ENCODE measurements around the gene HDAC1.

The HDAC1 gene

GRCh38 chr1:32330558-32331151, 38.8 kb downstream of the HDAC1 start:
- no peak for DNase-seq (ENCODE audit: low spot score)

GRCh38 chr1:32331549-32331948, 39.7 kb downstream of the HDAC1 start:
- no peak for DNase-seq (ENCODE audit: low spot score)

DNA sequence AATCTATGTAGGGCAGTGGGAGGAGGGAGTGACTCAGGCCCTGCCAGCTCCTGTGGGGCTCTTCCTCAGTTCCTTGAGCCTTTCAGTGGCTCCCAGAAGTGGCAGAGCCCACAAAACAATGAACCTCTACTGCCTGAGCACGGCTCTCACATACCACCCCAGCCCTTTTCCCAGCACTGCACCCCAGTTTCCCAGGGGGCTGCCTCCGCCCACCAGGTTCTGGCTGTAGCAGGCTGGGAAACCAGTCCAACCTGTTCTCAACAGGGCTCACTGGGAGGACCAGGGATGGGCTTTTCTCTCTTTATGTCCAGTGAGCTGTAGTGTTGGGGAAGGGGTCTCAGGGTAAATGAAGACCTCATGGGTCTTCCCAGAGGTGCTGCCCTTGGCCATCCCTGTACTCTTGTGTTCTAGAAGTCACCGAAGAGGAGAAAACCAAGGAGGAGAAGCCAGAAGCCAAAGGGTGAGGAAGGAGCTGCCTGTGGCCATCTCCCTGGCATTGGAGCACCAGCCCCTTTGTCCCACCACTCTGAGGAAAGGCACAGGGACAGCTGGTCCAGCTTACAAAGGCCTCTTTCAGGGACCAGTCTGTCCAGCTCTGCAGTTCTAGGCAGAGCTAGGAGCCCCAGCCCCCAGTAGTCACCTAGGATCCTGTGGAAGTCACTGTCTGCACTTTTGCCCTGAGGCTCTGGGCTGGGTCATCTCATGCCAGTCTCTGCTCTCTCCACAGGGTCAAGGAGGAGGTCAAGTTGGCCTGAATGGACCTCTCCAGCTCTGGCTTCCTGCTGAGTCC, 40.6 kb downstream of the HDAC1 start:
- no peak for DNase-seq (ENCODE audit: low spot score)

DNA sequence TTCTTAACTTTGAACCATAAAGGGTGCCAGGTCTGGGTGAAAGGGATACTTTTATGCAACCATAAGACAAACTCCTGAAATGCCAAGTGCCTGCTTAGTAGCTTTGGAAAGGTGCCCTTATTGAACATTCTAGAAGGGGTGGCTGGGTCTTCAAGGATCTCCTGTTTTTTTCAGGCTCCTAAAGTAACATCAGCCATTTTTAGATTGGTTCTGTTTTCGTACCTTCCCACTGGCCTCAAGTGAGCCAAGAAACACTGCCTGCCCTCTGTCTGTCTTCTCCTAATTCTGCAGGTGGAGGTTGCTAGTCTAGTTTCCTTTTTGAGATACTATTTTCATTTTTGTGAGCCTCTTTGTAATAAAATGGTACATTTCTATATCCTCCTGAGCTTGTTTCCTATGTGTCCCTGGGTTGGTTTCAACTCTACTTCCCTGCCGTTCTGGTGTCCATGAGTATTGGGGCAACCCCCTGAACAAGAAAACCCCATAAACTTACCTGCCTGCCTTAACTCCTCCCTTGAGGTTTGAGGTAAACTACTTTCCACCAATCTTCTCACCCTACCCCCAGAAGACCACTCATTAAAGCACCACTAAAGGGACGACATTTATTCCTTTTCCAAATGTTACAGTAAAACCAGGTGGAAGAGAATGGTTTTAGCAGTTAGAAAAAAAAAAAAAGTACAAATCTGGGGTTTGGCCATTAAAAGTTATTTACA, 41.5 kb downstream of the HDAC1 start:
- no peak for DNase-seq (ENCODE audit: low spot score)

- no peak for DNase-seq (ENCODE audit: low spot score)
Observed at GRCh38 chr1:32334274-32334861, 42.5 kb downstream of the HDAC1 start.

DNA sequence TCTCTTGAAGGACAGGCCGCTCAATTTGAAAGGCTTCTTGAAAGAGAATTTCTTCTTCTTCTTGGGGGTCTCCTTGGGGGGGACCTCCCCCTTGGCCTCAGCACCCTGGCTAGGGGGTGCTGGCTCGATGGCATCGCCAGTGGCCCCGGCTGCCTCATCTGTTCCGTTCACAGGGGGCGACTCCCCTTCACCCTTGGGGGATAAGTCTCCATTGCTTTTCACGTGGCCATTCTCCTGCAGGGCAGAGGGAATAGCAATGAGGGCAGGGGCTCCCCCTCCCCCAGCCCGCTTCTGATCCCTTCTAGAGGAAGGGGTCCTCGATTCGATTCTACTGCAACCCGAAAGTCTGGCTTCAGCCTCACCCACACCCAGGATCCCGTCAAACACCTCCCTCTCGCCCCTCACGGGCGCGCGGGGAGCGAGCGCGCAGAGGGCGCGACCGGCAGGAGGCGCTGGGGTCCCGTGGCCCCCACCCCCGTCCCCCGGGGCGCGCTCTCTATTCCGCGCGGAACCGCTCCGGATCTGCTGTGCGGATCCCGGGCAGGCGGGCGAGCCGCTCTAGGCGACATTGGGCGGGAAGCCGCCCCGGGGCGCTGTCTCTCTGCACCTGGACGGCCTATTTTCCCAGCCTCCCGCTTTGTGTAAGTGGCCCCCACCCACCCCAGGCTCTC, 43.1 kb downstream of the HDAC1 start:
- DNase-seq (ENCODE audit: low spot score), result peak; percentile 89

DNA sequence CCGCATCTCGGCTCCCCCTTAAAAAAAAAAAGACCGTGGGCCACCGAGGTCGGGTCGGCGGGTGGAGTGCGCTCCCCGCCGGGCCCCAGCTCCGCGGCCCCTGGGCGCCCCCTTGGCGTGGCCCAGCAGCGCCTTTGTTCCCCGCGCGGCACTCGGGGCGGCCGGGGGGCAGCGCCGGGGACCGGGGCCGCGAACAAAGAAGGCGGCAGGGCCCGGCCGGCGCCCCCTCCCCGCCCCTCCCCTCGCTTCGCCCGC, 43.6 kb downstream of the HDAC1 start:
- DNase-seq (ENCODE audit: low spot score), result peak; percentile 62

- peak; percentile 93 for DNase-seq (ENCODE audit: low spot score)
Observed at GRCh38 chr1:32335790-32336590, 44.1 kb downstream of the HDAC1 start, which contains the start of gene MARCKSL1. Gene MARCKSL1 (minus strand): TSS chr1:32336233. CDS start chr1:32336033, 200 bp downstream.

- DNase-seq (ENCODE audit: low spot score), result no peak
Observed at GRCh38 chr1:32336591-32336932, 44.7 kb downstream of the HDAC1 start.

DNA sequence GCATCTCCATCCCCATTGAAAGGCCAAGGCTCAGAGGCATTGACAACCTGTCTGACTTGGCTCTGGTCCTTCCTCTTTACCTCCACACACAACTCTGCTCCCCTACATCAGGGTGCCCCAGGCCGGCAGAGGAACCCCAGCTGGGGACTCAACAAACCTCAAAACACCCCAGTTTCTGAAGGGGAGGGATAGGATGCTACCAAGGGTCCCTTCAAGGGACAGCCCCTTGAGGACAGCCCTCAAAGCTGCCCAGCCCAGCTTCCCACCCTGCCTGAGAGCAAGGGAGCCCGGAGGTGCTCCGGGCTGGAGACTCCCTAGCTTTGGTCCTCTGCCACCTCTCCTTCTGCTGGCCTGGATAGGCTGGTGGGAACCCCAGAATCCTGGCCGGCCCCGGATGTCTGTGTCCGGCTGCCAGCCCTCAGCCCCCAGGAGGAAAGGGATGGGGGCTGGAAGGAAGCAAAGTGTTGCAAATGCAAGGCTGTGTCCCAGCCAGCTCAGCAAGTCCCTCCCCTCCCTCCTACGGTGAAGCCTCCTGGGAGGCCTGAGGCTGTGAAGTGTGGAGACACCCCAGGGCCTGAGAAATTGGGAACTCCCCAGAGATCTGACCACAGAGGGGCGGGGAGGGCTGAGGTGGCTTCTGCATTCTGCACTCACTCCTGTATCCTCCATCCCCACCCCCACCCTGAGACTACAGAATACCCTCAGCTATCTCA, 45.2 kb downstream of the HDAC1 start:
- peak; percentile 38 for DNase-seq (ENCODE audit: low spot score)

GRCh38 chr1:32337855-32338636, 46.2 kb downstream of the HDAC1 start:
- DNase-seq (ENCODE audit: low spot score), result peak; percentile 62

- DNase-seq (ENCODE audit: low spot score), result no peak
Observed at GRCh38 chr1:32338637-32339145, 46.8 kb downstream of the HDAC1 start.

DNA sequence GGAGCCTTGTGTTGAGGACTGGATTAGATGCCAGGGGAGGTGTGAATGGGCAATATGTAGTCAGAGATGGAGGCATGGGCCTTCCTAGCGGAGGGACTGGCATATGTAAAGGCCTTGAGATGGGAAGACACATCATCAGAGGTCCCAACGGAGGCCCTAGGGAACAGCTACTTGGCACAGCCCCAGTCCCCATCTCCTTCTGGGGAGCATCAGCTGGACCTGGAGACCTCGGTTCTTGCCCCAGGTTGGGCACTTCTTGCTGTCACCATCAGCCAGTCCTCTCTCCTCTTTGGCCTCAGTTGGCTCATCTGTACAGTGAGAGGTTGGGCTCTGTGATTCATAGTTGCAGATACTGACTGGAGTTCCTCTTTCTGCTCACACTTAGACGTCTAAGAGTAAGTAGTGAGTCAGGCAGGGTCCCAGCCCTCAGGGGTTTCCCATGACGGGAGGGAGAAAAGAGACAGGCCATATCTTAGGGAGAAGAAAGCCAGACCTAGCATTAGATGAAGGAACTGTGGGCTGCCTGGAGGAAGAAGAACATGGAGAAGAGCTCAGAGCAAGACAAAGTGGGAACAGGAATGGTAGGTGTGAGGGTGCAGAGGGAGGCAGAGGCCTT, 47.6 kb downstream of the HDAC1 start:
- DNase-seq (ENCODE audit: low spot score), result no peak

GRCh38 chr1:32341186-32341757, 49.4 kb downstream of the HDAC1 start:
- DNase-seq (ENCODE audit: low spot score), result no peak

DNA sequence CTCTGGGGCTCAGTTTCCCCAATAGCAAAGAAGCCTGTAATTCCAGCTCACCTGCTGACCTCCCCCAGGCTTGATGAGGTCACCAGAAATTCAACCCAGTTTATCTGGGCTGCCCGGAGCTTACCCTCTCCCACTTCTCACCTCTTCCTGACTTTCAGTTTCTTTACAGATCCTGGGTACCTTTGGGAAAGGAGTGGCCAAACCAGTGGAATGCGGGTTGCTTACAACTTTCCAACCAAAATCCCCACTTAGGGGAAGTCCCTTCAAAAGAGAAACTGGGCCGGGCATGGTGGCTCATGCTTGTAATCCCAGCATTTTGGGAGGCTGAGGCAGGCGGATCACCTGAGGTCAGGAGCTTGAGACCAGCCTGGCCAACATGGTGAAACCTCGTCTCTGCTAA, 50.1 kb downstream of the HDAC1 start:
- DNase-seq (ENCODE audit: low spot score), result no peak

- no peak for DNase-seq (ENCODE audit: low spot score)
Observed at GRCh38 chr1:32342704-32343103, 50.8 kb downstream of the HDAC1 start.

- no peak for DNase-seq (ENCODE audit: low spot score)
Observed at GRCh38 chr1:32345289-32345827, 53.5 kb downstream of the HDAC1 start.

GRCh38 chr1:32346532-32347157, 54.8 kb downstream of the HDAC1 start:
- DNase-seq (ENCODE audit: low spot score), result no peak

All from D341Med (cell line).